ENCODE data around the gene CNR1. TPM values are rescaled to one million over a fixed set of nuclear protein-coding genes. Genes with fewer than 3 reads are reported as not detected.
"Not testable (repeated sequence)": the region's sequence is repeated elsewhere in the genome, so short reads cannot be mapped to it uniquely, and the experiment has no call there.

CNR1 gene
- not detected in 2 replicates for total RNA-seq

DNA sequence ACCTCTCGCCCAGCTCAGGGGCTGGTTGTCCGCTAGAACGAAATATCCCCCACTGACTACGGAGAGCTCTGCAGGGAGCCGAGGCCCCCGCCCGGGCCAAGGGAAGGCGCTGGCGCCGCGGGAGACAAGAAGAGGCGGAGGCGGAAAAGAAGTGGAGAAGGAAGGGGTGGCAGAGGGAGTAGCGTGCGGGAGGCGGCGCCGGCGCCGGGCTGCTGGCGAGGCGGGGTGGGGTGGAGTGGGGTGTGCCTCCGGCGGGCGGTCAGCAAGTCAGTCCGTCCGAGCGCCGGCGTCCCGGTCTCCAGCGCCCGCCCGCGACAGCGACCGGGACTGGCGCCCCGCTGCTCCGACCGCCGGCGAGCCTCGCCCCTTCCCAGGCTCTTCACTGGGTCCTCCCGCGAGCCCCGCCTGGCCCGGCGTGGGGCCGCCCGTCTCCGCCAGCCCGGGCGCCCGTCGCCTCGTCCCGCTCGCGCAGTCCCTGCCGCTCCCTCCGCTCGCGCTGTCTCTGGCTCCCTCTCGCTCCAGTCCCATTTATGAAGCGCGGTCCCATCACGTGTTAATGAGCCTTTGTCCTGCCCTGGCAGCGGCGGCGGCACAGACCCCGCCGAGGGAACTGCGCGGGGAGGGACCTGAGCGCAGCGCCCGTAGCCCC is at the start of gene CNR1:
Gene CNR1, minus strand, starts transcription at position 504 of the 649 bp plus-strand sequence. CDS start 21,073 bp downstream, outside the sequence.
- intact Hi-C loops (cut with micrococcal nuclease), result loop anchor here (5.0 to 10.0 kb wide), 2 partner anchors 699 to 774 kb away; no protein-coding TSS in a partner anchor

DNA sequence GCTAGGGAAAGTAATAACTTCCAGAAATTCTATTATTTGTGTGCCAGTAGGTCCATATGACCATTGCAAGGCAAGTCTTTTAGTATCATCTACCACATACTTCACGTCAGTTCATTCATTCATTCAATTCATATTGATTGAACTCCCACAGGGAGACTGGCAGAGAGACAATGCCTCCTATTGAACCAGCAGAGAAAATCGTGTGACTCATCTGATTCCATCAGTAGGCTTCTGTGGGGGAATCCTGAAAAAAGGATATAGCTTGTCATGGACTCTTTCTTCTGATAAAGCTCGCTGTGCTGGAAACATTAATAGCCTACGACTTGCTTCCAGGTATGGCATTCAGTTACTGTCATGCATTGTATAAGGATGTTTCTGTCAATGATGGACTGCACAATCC is 45.3 kb upstream of the CNR1 start:
- intact Hi-C loops (cut with micrococcal nuclease), result no loop called here

DNA sequence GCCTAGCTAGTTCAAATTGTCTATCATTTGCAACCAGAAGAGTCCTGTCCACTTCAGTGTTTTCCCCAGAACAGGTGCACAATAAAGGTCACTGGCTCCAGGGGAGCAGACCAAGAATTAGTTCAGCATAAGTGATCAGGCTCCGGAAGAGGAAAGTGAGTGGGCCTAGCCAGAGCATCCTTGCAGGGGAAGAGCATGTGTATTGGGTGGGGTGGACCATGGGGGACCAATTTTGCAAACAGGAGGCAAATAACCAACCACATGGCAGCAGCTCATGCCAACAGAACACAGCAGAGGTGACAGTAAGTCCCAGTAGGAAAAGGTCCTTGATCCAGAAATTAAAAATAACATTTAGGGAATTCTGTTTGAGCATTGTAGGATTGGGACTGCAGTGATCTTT is 43.2 kb upstream of the CNR1 start:
- intact Hi-C loops (cut with micrococcal nuclease), result no loop called here

DNA sequence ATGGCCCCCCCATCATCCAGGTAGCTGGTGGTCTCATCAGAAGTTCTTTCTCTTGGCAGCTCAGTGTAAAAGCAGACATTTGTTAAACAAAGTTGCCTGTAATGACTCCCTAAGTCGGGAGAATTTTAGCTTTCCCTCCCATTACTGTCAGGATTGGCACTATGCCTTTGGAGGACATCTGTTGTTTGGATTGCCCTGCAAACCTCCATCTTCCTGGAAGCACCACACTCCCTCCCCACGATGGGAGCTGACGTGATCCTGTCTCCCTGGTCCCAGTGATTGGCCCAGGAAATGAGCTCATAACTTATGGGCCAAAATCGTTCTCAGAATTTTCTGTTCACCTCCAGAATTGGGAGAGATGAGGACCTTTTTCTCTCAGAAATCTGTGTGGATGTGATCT is 42.6 kb upstream of the CNR1 start:
- intact Hi-C loops (cut with micrococcal nuclease), result no loop called here

DNA sequence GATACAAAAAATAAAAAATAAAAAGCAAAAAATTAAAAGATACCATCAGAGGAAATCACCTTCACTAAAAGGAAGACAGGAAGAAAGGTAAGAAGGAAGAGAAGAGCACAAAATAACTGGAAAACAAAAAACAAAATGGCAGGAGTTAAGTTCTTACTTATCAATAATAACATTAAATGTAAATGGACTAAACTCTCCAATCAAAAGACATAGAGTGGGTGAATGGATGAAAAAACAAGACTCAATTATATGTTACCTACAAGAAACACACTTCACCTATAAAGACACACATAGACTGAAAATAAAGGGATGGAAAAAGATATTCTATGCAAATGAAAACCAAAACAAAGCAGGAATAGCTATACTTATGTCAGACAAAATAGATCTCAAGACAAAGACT is 35.6 kb upstream of the CNR1 start:
- intact Hi-C loops (cut with micrococcal nuclease), result not testable (repeated sequence)

DNA sequence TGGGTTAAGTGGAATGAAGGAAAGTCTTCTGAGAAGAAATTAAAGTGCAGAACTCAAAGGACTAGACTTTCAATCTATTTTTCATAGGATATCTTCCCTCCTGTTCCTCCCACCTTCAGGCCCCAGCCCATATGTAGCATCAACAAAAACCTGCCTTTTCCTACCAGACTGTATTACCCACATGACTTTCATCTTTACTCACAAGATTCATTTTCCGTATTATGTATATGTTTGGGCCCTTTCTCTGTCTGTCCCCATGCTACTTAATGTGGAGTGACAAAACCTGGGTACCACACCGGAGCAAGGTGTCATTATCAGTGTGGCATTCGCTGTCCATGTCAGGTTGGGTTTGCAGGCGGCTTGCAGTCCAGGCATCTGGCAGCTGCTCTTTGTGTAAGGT is 18.8 kb upstream of the CNR1 start:
- intact Hi-C loops (cut with micrococcal nuclease), result no loop called here

DNA sequence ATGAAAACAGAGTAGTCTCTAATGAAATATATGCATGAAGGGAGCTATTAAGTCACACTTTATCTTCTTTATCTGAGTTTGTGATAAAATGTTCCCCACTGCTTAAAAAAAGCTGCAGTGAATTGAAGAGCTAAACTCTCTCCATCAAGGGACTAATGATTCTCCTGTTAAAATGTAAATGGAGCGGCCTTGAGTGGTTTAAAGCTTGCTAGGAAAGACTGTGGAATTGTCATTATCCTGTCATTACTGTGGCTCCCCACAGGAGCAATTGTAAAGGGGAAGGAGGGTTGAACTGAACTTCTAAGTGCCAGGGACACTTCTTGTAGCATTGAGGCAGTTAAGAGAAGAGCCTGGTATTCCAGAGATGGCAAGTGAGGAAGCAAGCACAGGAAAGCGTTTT is 17.3 kb upstream of the CNR1 start:
- intact Hi-C loops (cut with micrococcal nuclease), result no loop called here

DNA sequence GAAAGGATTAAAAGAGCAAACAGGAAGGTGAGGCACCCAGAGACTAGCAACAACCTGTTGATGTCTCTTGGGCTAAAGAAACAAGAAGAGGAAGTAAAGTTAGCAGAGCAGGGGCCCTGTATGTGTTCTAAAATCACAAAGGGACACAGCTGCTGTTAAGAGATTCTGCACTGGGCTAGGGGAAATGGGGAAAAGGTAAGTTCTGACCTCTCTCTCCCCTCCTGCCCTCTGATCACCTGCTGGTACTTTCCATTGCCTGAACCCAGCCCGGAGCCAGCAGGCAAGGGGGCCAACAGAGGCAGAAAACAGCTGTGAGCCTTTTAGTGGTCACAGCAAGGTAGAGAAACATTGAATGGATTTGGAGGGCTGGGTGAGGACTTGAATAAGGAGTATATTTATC is 13.5 kb upstream of the CNR1 start:
- intact Hi-C loops (cut with micrococcal nuclease), result no loop called here

DNA sequence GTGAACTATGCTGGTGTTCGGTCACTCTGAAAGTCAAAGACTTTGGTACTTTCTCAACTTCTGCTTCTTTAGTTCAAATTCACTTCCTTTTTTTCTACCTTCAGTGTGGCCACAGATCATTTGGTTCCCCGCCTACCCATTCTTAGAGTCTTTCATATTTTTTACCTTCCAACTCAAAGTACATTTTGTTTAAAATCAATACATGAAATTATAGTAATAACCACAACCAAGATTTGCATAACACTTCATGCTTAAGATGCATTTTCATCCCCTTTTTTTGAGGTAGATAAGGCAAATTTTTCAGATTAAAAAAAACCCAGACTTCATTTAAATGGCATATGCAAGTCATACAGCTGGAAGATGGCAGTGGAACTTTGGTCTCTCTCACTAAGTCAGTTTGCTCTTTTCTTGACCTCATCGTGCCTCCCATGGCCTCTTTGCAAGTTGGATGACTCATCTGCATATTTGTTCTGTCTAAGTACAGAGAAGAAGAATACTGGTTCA is 11.9 kb upstream of the CNR1 start:
- intact Hi-C loops (cut with micrococcal nuclease), result no loop called here

DNA sequence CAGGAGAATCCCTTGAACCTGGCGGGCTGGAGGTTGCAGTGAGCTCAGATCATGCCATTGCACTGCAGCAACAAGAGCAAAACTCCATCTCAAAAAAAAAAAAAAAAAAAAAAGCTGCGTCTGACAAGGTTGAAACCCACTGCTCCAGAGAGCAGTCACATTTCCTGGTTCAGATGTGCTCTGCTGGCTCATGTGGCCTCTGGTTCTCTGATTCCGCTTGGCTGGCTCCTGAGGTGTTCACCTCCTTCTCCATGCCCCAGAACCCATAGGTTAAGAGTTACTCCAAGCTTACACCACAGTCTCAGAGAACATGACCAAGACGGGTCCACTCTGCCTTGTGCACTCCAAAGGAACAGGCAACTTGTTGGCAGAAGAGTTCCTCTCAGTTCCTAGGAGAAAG is 8.8 kb upstream of the CNR1 start:
- intact Hi-C loops (cut with micrococcal nuclease), result no loop called here

DNA sequence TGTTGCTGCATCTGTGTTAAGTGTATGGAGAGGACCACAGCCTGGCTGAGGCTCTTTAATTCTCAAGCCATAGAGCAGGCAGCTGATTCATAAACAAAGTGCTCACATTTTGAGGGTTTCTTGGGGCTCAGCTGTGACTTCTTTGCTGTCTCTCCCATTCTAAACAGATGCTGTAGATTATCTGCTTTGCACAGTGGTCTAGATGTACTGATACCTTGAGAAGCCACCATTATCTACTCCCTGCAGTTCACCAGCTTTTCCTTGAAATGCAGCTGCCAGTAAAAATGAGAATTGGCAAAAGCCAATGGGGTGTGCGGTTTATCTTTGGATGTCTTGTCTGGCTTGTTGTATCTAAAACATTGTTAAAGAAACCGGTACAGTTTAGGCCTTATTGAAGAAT is 5.2 kb upstream of the CNR1 start:
- intact Hi-C loops (cut with micrococcal nuclease), result no loop called here

DNA sequence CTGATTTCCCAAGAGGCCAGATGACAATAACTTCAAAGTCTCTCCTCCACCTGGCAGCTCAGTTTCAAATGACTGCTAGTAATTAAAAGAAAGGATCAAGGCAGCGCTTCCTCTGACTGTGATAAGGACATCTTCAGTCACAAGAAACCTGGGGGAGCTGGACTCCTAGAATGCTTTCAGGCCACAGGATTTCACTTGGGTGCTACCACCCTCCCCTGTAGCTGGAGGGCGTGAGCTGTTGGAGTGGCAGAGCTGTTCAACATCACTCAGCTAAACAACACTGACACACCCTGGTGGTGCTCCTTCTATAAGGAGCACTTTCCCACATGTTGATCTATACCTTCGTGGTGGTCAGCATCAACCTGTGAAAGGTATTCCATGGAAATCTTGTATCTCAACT is 2.2 kb upstream of the CNR1 start:
- intact Hi-C loops (cut with micrococcal nuclease), result loop anchor here (5.0 to 10.0 kb wide), 2 partner anchors 696 to 776 kb away; no protein-coding TSS in a partner anchor

DNA sequence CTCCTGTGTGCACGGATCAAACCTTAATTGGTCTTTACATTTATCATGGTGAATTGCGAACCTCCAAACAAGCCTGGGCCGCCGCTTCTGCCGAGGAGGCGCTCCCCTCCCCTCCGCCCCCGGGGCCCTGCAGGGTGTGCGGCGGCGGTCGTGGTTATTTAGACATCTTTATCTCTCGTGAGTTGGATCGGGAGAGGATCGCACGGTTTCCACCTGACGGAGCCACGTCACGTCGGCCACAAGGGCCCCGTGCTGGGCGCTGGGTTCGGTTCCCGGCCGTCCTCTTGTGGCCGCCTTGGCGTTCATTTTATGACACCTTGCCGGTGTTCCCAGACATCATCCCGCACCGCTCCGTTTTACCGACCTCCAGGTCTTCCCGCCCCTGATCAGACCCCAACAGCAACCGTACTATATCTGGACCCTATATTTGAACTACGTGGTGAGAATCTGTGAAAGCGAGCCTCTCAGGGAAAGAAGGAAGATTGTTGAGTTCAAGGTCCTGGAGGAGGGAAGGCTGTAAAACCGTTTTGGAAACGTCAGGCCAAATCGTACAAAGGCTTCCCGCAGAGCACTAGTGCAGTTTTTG is 1.3 kb upstream of the CNR1 start:
- intact Hi-C loops (cut with micrococcal nuclease), result loop anchor here (5.0 to 10.0 kb wide), 2 partner anchors 697 to 775 kb away; no protein-coding TSS in a partner anchor

DNA sequence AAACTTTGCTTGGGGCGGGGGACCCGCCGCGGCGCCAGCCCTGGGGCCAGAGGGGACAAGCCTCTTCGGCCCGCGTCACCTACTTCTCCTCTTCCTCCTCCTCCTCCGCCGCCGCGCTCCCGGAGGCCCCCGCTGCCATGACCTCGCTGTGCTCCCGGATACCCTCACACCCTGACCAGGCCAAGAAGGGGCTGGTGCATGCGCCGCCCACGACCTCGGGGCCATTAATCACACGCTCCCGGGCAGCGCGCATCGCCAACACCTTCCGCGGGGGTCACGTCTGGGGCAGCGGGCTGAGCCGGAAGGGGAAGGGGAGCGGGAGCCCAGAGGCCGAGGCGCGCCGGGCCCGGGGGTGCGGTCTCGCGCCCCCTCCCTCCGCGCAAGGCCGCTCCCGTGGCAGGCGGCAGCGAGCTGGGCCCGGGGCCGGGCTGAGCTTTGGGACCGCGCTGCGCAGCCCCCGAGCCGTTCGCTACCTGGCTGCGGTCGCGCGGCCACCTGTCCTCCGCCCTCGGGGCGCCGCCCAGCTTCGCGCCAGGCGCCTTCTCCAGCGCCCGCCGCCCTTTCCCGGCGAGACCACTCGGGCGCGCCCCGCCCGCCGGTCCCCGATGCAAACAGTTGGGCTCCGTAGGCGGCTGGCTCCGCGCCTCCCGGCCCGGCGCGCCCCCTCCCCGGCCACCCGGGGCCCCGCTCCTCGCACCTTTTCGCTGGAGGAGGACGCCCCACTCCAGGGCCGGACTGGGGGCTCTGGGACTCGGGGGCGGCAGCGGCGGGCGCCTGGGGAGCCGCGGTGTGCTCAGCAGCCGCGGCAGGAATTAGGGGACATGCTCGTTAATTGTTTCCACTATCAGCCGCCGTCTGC is 575 bp upstream of the CNR1 start:
- intact Hi-C loops (cut with micrococcal nuclease), result loop anchor here (5.0 to 10.0 kb wide), 2 partner anchors 698 to 774 kb away; no protein-coding TSS in a partner anchor

DNA sequence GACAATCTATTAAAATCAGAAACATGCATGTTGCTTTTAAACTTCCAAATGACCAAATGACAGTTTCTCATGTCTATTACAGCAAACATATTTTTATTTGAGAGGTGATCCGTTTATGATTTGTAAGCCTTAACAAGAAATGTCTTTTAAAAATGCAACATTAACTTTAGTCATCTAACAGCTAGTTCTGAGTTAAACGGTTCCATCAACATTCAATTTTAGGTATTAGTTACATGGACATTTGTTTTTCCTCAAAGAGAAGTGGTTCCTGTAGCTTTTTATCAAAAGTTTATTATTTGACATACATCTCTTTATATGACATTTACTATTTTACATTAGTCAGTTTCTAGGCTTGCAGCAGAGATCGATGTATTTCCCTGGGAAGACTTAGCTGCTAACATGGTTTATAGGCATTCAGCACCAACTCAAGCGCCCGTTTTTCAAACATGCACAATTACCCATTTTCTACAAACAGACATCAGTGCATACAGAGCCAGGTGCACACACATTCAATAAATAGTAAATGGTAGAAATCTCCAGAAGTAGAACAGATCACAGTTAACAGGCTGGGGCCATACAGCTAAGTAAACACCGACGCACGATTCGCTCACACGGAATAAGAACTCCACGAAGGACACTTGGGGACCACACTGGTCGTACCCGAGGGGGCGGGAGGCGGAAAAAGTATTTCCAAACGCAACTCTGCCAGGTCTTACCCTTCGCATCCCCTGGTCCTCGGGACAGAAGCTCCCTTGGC is 882 bp downstream of the CNR1 start:
- intact Hi-C loops (cut with micrococcal nuclease), result loop anchor here (5.0 to 10.0 kb wide), 2 partner anchors 700 to 773 kb away; no protein-coding TSS in a partner anchor

DNA sequence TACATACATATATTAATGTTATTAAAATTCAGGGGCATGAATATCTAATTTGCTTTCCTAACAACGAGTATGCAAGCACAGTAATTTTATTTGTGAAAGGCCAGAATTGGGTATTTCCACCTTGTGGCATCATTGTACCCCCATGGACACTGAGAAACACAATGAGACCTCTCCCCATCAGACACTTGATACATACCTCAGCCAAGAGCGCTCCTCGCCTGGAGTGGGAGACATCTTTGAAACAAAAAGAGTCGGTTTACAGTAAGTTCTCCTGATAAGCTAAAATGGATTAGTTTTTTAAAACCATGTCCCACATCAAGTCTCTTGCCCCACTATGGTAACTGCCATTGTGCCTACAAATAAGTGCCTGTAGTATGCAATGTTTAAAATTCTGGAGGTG is 2.1 kb downstream of the CNR1 start:
- intact Hi-C loops (cut with micrococcal nuclease), result loop anchor here (10.0 kb wide), 1 partner anchor 701 kb away; no protein-coding TSS in a partner anchor

DNA sequence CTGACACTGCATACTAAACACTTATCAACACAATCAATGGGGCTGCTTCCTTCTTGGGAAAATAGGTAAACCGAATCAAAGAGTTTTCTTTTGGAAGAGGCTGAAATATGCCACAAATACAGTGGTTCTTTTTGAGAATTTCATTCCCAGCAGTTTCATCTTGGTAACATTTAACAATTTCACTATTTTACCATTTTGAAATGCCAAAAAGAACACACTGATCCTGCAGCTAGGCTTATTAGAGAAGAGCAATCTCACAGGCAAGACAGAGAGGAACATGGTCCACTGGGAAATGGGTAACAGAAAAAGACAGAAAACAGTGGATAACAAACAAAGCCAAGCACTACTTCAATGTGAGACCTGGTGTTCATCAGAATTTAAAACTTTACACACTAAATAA is 2.5 kb downstream of the CNR1 start:
- intact Hi-C loops (cut with micrococcal nuclease), result loop anchor here (10.0 kb wide), 1 partner anchor 701 kb away; no protein-coding TSS in a partner anchor

DNA sequence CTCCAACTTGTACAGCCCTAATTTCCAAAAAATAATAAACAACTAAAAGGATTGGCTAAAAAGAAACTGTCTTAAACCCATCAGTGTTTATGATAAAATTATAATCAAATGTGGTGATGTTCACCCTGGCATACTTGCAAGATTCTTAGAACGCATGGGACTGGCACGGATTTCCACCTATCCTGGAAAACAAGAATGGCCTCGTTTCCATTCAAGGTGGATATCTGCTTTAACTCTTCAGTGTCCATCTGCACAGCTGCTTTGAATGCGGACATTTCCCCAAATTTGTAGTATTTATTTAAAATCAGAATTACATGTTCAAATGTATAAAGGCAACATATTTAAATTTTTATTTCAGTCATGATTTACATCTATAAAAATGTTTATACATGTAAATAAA is 4.2 kb downstream of the CNR1 start:
- intact Hi-C loops (cut with micrococcal nuclease), result loop anchor here (10.0 kb wide), 1 partner anchor 703 kb away; no protein-coding TSS in a partner anchor

DNA sequence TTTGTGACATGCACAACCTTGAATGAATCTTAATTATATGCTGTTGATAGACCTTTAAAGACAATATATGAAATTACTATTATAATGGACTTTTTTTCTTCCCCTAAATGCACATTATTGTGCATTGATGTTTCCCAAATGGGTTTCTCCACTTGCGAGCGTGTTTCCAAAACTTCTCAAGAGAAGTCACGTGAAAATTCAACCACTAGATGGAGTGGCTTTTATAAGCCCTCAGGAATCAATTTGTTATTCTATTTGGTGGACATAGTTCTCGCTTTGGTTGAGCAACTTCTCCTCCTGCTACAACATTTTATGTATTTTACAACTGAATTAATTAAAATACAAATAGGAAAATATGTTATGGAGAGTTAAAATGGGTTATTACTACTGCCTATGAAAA is 9.0 kb downstream of the CNR1 start:
- intact Hi-C loops (cut with micrococcal nuclease), result no loop called here

DNA sequence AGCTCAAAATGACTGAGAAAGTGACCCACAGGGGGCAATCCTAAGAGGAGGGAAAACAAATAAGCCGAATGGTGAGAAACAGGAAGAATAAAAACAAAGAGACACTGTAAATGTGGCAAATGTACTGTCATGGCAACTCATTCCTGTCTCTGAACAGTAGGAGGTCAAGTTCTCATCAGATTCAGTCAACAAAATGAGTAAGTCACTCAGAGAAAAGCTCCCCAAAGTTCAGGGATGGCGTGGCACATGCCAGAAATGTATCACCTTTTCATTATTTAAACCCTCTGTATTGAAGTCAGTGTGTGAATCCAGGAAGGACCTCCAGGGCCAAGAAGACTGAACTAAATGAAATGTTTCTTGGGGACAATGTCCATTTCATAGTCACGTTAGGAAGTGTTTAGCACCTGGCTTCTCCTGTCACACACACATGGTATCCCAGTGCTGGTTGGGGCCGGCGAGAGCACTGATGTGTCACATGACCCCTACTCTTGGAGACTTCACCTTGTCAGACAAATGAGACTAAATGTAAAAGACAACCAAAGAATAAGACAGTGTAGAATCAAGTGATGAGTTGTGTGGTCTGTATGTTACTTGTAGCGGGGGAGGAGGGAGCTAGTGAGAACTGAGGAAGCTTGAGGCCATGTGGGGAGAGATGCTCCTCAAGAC is 20.7 kb downstream of the CNR1 start:
- intact Hi-C loops (cut with micrococcal nuclease), result no loop called here

Data from T-helper 1 cell treated with Interleukin-12 subunit alpha and Interleukin-12 subunit beta and Interleukin-4 antibody, amounts not matched to agents 30 ng/mL and 1 ng/mL, for 36 hours (primary cell).